Peyer's patch (tissue), 4 donors: ENCODE data around the gene WLS. TPM values are rescaled to one million over a fixed set of nuclear protein-coding genes. Genes with fewer than 3 reads are reported as not detected.

ENCODE experiments used
- DNase-seq, 3 donors: peaks; one replicate each; pipeline ENCODE4 v3.0.0-alpha.2; 2017 to 2019
- H3K27ac ChIP-seq, 4 donors: fragments of 200-600 bp; sonication (generic); one replicate each; pipeline ENCODE4 v1.5.1; 2016 to 2019
- H3K27me3 ChIP-seq, 2 donors: fragments of 200-600 bp; sonication (generic); one replicate each; pipeline ENCODE4 v1.5.1; 2019
- H3K36me3 ChIP-seq, 3 donors: fragments of 200-600 bp; sonication (generic); one replicate each; pipeline ENCODE4 v1.5.1; 2016 to 2019
- H3K4me1 ChIP-seq, 4 donors: fragments of 200-600 bp; sonication (generic); one replicate each; pipeline ENCODE4 v1.5.1; 2016 to 2019
- H3K4me3 ChIP-seq, 4 donors: fragments of 200-600 bp; sonication (generic); 1 replicate in 3 of 4; 2 replicates in 1 of 4; pipeline ENCODE4 v1.5.1; 2016 to 2019; ENCODE audit warnings: mild to moderate bottlenecking in 1 of 4
- H3K9me3 ChIP-seq, 4 donors: fragments of 200-600 bp; sonication (generic); one replicate each; pipeline ENCODE4 v1.5.1; 2016 to 2019; ENCODE audit warnings: mild to moderate bottlenecking in 1 of 4
- POLR2A ChIP-seq, 2 donors: fragments of 450-650 bp; IDR thresholded peaks; one replicate each; pipeline ENCODE4 v1.5.1; 2017; ENCODE audit warnings: antibody characterized with exemption in 2 of 2, mild to moderate bottlenecking in 2 of 2, moderate library complexity in 2 of 2
- total RNA-seq, 4 donors: library from RNA; depleted of rRNA; stranded (reverse); fragments of >200 nt; gene quantifications; one replicate each; pipeline ENCODE4 v1.1.0, GENCODE V29; 2016
- TF ChIP-seq, protein P1 (sequence below), 6 experiments: fragments of 450-650 bp in 4 of 6; fragments of 200-600 bp in 2 of 6; sonication (generic) in 1 of 6; IDR thresholded peaks; one replicate each; pipeline ENCODE4 v1.5.1; 2017 to 2019; ENCODE audit warnings: antibody characterized with exemption in 6 of 6, mild to moderate bottlenecking in 3 of 6, moderate library complexity in 1 of 6

Gene WLS
- total RNA-seq, 4 donors from 2014 or later, result 46.1 to 140 (median 73.8) TPM

DNA sequence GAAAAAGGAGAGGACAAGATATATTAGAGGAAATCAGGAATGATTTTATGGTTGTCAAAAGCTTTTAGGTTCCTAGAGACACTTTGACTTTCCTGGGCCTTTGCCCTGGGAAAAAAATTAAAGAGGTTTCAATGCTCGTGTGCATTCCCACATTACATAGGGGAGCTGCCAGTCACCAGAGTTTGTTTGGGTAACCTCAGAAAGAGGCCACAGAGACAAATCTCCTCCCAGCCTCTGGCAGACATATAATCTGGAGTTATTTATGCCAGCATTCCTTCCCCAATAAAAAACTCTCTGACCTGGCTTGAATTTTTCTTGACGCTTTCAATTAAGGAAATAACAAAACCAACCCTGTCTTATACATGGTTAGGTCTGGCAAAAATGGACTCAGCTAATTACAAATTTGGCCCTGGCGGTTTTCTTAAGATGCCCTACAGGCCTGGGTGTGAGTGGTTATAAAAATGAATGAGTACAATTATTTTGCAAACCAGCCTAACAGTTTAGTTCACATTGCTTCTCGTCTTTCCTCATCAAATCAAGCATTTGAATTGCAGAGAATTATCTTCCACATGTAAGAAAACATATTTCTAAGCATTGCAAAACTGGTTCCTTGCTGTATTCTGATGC, 63.7 kb downstream of the WLS start:
- no peak for TF ChIP-seq POLR2A (IDR thresholded peaks at IDR 0.05)
- TF ChIP-seq, protein P1, sequence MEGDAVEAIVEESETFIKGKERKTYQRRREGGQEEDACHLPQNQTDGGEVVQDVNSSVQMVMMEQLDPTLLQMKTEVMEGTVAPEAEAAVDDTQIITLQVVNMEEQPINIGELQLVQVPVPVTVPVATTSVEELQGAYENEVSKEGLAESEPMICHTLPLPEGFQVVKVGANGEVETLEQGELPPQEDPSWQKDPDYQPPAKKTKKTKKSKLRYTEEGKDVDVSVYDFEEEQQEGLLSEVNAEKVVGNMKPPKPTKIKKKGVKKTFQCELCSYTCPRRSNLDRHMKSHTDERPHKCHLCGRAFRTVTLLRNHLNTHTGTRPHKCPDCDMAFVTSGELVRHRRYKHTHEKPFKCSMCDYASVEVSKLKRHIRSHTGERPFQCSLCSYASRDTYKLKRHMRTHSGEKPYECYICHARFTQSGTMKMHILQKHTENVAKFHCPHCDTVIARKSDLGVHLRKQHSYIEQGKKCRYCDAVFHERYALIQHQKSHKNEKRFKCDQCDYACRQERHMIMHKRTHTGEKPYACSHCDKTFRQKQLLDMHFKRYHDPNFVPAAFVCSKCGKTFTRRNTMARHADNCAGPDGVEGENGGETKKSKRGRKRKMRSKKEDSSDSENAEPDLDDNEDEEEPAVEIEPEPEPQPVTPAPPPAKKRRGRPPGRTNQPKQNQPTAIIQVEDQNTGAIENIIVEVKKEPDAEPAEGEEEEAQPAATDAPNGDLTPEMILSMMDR (IDR thresholded peaks at IDR 0.05), result no peak
- Histone ChIP-seq H3K4me3 (no peak overlapping the region), H3K36me3 (no peaks in the 10 kb centered on the region), H3K9me3 (no peaks in the 10 kb centered on the region), H3K4me1 (peaks cover 0 to 8% (median 0%) of the 10 kb centered on the region in 4 donors), H3K27ac (no peak overlapping the region), H3K27me3 (no peaks in the 10 kb centered on the region)
- no peak for DNase-seq

DNA sequence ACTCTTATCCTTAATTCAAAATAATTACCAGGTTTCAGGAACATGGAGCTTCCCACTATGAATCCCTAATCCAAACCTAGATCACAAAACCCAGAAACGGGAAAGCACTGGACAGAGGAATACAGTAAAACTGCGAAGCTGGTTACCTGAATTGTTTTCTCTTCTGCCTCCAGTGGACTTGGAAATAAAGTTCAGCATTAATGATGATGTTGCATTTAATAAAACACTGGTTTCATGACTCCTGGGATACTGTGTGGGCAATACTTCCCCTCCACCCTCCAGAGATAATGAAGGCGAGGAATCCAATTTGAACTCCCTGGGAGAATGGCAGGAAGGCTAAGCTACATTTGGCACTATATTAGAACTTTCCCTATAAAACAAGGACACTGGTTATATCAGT, 65.1 kb downstream of the WLS start:
- TF ChIP-seq, protein P1 (IDR thresholded peaks at IDR 0.05), result no peak
- no peak for TF ChIP-seq POLR2A (IDR thresholded peaks at IDR 0.05)
- Histone ChIP-seq H3K27ac (no peak overlapping the region), H3K36me3 (peaks cover 0 to 10% (median 0%) of the 10 kb centered on the region in 3 donors), H3K9me3 (no peaks in the 10 kb centered on the region), H3K4me1 (no peaks in the 10 kb centered on the region), H3K27me3 (no peaks in the 10 kb centered on the region), H3K4me3 (no peak overlapping the region)
- no peak for DNase-seq

DNA sequence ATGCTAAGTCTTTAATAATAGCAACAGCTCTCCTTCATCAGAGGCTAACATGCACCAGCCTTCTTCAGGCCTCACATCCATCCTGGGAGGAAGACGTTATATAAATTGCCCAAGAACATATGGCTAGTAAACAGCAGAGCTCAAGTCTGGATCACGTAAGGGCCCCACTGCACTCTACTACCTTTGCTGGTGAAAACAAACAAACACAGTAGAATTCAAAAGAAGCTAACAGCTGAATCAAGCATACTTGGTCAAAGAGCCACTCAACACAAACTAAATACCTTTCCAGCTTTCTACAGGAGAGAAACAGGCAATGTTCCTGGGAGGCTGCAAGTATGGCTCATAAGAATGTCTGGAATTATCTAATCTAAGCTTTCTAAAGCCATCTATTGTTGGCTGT, 66.0 kb downstream of the WLS start:
- Histone ChIP-seq H3K9me3 (no peaks in the 10 kb centered on the region), H3K4me1 (no peaks in the 10 kb centered on the region), H3K27me3 (no peaks in the 10 kb centered on the region), H3K27ac (no peak overlapping the region), H3K4me3 (no peak overlapping the region), H3K36me3 (peaks cover 0 to 14% (median 0%) of the 10 kb centered on the region in 3 donors)
- TF ChIP-seq, protein P1 (IDR thresholded peaks at IDR 0.05), result no peak
- TF ChIP-seq POLR2A (IDR thresholded peaks at IDR 0.05), result no peak
- no peak for DNase-seq

DNA sequence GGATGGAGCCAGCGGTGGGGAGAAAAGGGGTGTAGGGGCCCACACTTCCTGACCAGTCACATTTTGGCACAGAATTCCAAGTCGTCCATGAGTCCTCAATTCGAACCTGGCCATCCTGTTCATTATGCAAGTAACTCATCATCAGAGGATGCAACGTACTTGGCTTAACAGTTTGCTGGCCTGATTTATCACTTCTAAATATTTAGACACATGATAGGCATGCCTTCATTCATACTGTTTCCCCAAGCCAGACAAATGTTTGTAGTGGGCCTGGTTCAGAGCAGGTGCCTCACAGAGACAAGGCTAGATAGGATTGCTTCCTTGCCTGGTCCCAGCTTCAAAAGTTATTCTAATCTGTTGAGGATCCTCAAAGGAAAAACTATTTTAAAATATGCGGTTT, 66.7 kb downstream of the WLS start:
- Histone ChIP-seq H3K27ac (no peak overlapping the region), H3K27me3 (no peaks in the 10 kb centered on the region), H3K36me3 (peaks cover 0 to 14% (median 0%) of the 10 kb centered on the region in 3 donors), H3K9me3 (no peaks in the 10 kb centered on the region), H3K4me3 (no peak overlapping the region), H3K4me1 (no peaks in the 10 kb centered on the region)
- DNase-seq, result no peak
- TF ChIP-seq, protein P1 (IDR thresholded peaks at IDR 0.05), result no peak
- no peak for TF ChIP-seq POLR2A (IDR thresholded peaks at IDR 0.05)

DNA sequence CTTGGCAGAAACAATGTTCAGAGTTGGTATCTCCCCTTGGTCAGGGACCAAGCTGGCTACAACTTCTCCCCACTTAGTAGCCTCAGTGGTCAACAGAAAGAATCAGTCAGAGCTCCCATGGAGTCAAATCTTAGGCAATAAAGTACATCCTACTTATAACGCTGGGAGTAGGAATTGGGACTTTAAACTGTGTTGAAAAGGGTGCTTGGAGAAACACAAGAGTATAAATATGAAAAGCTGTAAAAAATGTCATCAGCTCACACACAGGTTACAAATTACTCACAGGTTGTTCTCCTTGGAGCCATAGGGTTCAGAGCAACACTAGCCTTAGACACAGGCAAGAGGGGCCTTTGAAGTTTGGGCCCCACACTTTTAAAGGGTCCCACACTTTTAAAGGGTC, 67.4 kb downstream of the WLS start:
- no peak overlapping the region for H3K27ac ChIP-seq
- peaks cover 0 to 14% (median 0%) of the 10 kb centered on the region in 3 donors for H3K36me3 ChIP-seq
- no peaks in the 10 kb centered on the region for H3K27me3 ChIP-seq
- DNase-seq, result no peak
- H3K4me3 ChIP-seq, result no peak overlapping the region
- no peaks in the 10 kb centered on the region for H3K4me1 ChIP-seq
- TF ChIP-seq, protein P1 (IDR thresholded peaks at IDR 0.05), result no peak
- no peak for TF ChIP-seq POLR2A (IDR thresholded peaks at IDR 0.05)
- no peaks in the 10 kb centered on the region for H3K9me3 ChIP-seq
